GM18526 (cell line): Measurements from ENCODE around the gene PRC1.

Experiments
- POLR2A ChIP-seq: IDR thresholded peaks from 3 replicates; pipeline ENCODE4 v1.6.1; 2011; ENCODE audit not compliant: insufficient read length; ENCODE audit errors: extremely low read depth

The PRC1 gene

GRCh38 chr15:91007266-91007665 is 12.9 kb upstream of the PRC1 start:
- TF ChIP-seq POLR2A = no peak

- TF ChIP-seq POLR2A = no peak
Measured at GRCh38 chr15:91001209-91001608, 6.9 kb upstream of the PRC1 start.

- TF ChIP-seq POLR2A = no peak
Measured at GRCh38 chr15:90998737-90999136, 4.4 kb upstream of the PRC1 start.

GRCh38 chr15:90994059-90994416 is 297 bp downstream of the PRC1 start:
- no peak for TF ChIP-seq POLR2A

GRCh38 chr15:90991587-90992285 is 2.6 kb downstream of the PRC1 start:
- no peak for TF ChIP-seq POLR2A

GRCh38 chr15:90990446-90990845 is 3.9 kb downstream of the PRC1 start:
- TF ChIP-seq POLR2A = no peak

GRCh38 chr15:90989040-90989768 is 5.1 kb downstream of the PRC1 start:
- no peak for TF ChIP-seq POLR2A

GRCh38 chr15:90988296-90988695 is 6.0 kb downstream of the PRC1 start:
- TF ChIP-seq POLR2A = no peak

GRCh38 chr15:90987561-90988141 is 6.7 kb downstream of the PRC1 start:
- no peak for TF ChIP-seq POLR2A

- TF ChIP-seq POLR2A = no peak
Measured at GRCh38 chr15:90986790-90987507, 7.4 kb downstream of the PRC1 start.

- TF ChIP-seq POLR2A = no peak
Measured at GRCh38 chr15:90982135-90982534, 12.2 kb downstream of the PRC1 start.

- no peak for TF ChIP-seq POLR2A
Measured at GRCh38 chr15:90981681-90982080, 12.7 kb downstream of the PRC1 start.

GRCh38 chr15:90979582-90979981 is 14.8 kb downstream of the PRC1 start:
- TF ChIP-seq POLR2A = no peak

- TF ChIP-seq POLR2A = no peak
Measured at GRCh38 chr15:90974216-90974615, 20.1 kb downstream of the PRC1 start.

GRCh38 chr15:90972133-90972532 is 22.2 kb downstream of the PRC1 start:
- TF ChIP-seq POLR2A = no peak

- no peak for TF ChIP-seq POLR2A
Measured at GRCh38 chr15:90970274-90970673, 24.1 kb downstream of the PRC1 start.
